ENCODE data around the gene RNF213.
"Not testable (repeated sequence)": the region's sequence is repeated elsewhere in the genome, so short reads cannot be mapped to it uniquely, and the experiment has no call there.

RNF213 gene

GRCh38 chr17:80233202-80233601 lies 27.4 kb upstream of the RNF213 start:
- DNase-seq (ENCODE audit: low read depth), result no peak
- TF ChIP-seq CTCF (IDR thresholded peaks at IDR 0.05; ENCODE audit: insufficient read depth, low read depth, low read length, missing control alignments), result no peak
- no peak overlapping the region for H3K4me3 ChIP-seq (ENCODE audit: low read depth, low read length)

- DNase-seq (ENCODE audit: low read depth), result no peak
- no peak for TF ChIP-seq CTCF (IDR thresholded peaks at IDR 0.05; ENCODE audit: insufficient read depth, low read depth, low read length, missing control alignments)
These were observed 23.7 kb upstream of the RNF213 start for GRCh38 chr17:80236911-80237310.

GRCh38 chr17:80237386-80237785 lies 23.3 kb upstream of the RNF213 start:
- TF ChIP-seq CTCF (IDR thresholded peaks at IDR 0.05; ENCODE audit: insufficient read depth, low read depth, low read length, missing control alignments), result no peak
- no peak overlapping the region for H3K4me3 ChIP-seq (ENCODE audit: low read depth, low read length)
- DNase-seq (ENCODE audit: low read depth), result no peak

More at GRCh38 chr17:80236911-80237310, 23.7 kb upstream of the RNF213 start:
- H3K4me3 ChIP-seq (ENCODE audit: low read depth, low read length), result no peak overlapping the region

GRCh38 chr17:80242505-80242904 lies 18.1 kb upstream of the RNF213 start:
- TF ChIP-seq CTCF (IDR thresholded peaks at IDR 0.05; ENCODE audit: insufficient read depth, low read depth, low read length, missing control alignments), result no peak
- DNase-seq (ENCODE audit: low read depth), result no peak

GRCh38 chr17:80243526-80244433 lies 16.9 kb upstream of the RNF213 start:
- no peak for DNase-seq (ENCODE audit: low read depth)
- no peak for TF ChIP-seq CTCF (IDR thresholded peaks at IDR 0.05; ENCODE audit: insufficient read depth, low read depth, low read length, missing control alignments)
- no peak overlapping the region for H3K4me3 ChIP-seq (ENCODE audit: low read depth, low read length)

More at GRCh38 chr17:80242505-80242904, 18.1 kb upstream of the RNF213 start:
- H3K4me3 ChIP-seq (ENCODE audit: low read depth, low read length), result no peak overlapping the region

- H3K4me3 ChIP-seq (ENCODE audit: low read depth, low read length); DNase-seq (ENCODE audit: low read depth): not testable (repeated sequence)
These were observed 16.2 kb upstream of the RNF213 start for GRCh38 chr17:80244448-80244847.

- H3K4me3 ChIP-seq (ENCODE audit: low read depth, low read length), result no peak overlapping the region
- no peak for DNase-seq (ENCODE audit: low read depth)
- TF ChIP-seq CTCF (IDR thresholded peaks at IDR 0.05; ENCODE audit: insufficient read depth, low read depth, low read length, missing control alignments), result no peak
These were observed 15.7 kb upstream of the RNF213 start for GRCh38 chr17:80244871-80245509.

All from GM12865 (cell line).